HL-60 (cell line): ENCODE measurements around the gene KHNYN.

Experiments
- POLR2AphosphoS5 ChIP-seq: IDR thresholded peaks from 2 replicates; pipeline ENCODE4 v1.6.1; 2012; ENCODE audit warnings: low read depth
- SPI1 ChIP-seq: IDR thresholded peaks from 2 replicates; pipeline ENCODE4 v1.6.1; 2012; ENCODE audit warnings: low read depth, mild to moderate bottlenecking, borderline replicate concordance
- TF ChIP-seq, protein P1 (sequence below): IDR thresholded peaks from one replicate; pipeline ENCODE4 v1.5.1; 2011; ENCODE audit warnings: low read length, control low read depth, inconsistent platforms; ENCODE audit not compliant: insufficient read depth
- TF ChIP-seq, protein P2 (sequence below): IDR thresholded peaks from 2 replicates; pipeline ENCODE4 v1.6.1; 2012; ENCODE audit warnings: low read depth; ENCODE audit not compliant: insufficient replicate concordance

GRCh38 chr14:24440606-24441399 is 11.0 kb downstream of the KHNYN start:
- TF ChIP-seq, protein P1, sequence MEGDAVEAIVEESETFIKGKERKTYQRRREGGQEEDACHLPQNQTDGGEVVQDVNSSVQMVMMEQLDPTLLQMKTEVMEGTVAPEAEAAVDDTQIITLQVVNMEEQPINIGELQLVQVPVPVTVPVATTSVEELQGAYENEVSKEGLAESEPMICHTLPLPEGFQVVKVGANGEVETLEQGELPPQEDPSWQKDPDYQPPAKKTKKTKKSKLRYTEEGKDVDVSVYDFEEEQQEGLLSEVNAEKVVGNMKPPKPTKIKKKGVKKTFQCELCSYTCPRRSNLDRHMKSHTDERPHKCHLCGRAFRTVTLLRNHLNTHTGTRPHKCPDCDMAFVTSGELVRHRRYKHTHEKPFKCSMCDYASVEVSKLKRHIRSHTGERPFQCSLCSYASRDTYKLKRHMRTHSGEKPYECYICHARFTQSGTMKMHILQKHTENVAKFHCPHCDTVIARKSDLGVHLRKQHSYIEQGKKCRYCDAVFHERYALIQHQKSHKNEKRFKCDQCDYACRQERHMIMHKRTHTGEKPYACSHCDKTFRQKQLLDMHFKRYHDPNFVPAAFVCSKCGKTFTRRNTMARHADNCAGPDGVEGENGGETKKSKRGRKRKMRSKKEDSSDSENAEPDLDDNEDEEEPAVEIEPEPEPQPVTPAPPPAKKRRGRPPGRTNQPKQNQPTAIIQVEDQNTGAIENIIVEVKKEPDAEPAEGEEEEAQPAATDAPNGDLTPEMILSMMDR: no peak
- no peak for TF ChIP-seq SPI1
- no peak for TF ChIP-seq POLR2AphosphoS5
- TF ChIP-seq, protein P2, sequence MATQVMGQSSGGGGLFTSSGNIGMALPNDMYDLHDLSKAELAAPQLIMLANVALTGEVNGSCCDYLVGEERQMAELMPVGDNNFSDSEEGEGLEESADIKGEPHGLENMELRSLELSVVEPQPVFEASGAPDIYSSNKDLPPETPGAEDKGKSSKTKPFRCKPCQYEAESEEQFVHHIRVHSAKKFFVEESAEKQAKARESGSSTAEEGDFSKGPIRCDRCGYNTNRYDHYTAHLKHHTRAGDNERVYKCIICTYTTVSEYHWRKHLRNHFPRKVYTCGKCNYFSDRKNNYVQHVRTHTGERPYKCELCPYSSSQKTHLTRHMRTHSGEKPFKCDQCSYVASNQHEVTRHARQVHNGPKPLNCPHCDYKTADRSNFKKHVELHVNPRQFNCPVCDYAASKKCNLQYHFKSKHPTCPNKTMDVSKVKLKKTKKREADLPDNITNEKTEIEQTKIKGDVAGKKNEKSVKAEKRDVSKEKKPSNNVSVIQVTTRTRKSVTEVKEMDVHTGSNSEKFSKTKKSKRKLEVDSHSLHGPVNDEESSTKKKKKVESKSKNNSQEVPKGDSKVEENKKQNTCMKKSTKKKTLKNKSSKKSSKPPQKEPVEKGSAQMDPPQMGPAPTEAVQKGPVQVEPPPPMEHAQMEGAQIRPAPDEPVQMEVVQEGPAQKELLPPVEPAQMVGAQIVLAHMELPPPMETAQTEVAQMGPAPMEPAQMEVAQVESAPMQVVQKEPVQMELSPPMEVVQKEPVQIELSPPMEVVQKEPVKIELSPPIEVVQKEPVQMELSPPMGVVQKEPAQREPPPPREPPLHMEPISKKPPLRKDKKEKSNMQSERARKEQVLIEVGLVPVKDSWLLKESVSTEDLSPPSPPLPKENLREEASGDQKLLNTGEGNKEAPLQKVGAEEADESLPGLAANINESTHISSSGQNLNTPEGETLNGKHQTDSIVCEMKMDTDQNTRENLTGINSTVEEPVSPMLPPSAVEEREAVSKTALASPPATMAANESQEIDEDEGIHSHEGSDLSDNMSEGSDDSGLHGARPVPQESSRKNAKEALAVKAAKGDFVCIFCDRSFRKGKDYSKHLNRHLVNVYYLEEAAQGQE: no peak
